IMR-90 (cell line): ENCODE data around the gene KLHL41. TPM values are rescaled to one million over a fixed set of nuclear protein-coding genes. Genes with fewer than 3 reads are reported as not detected.

Experiments used
- ATAC-seq: fragments of 200-7000 bp; cut with Tn5 transposase; 2 replicates; pipeline ENCODE4 v1.9.1; 2020; ENCODE audit warnings: low read depth, mild to moderate bottlenecking, moderate library complexity
- BruUV-seq: library from RNA; stranded (reverse); fragments of 400-500 nt; replicated peaks from 2 replicates; lab custom pipeline; 2021; lab: Mats Ljungman, UMichigan
- CTCF ChIA-PET: fragments of 300-600 bp; formaldehyde crosslinking; extraction: SDS; loops from one replicate; lab custom pipeline; 2021; ENCODE audit warnings: antibody characterized with exemption; lab: Yijun Ruan, JAX
- POLR2A ChIA-PET: fragments of 300-600 bp; sonication (Branson Sonifier 250); formaldehyde crosslinking; loops from one replicate; lab custom pipeline; 2022; ENCODE audit warnings: antibody characterized with exemption; ENCODE audit not compliant: unreplicated experiment; lab: Charles Lee
- DNase-seq: peaks from one replicate; pipeline ENCODE4 v3.0.0; 2013
- H2AFZ ChIP-seq: replicated peaks from 2 replicates; pipeline ENCODE3; 2013; ENCODE audit warnings: low read length, mild to moderate bottlenecking; ENCODE audit not compliant: poor library complexity
- H2AK5ac ChIP-seq: 2 replicates; pipeline ENCODE4 v1.6.1; 2013; ENCODE audit warnings: low read depth, low read length, inconsistent platforms
- H2AK9ac ChIP-seq: replicated peaks from 2 replicates; pipeline ENCODE3; 2013; ENCODE audit warnings: mild to moderate bottlenecking, low read depth, low read length, moderate library complexity; ENCODE audit not compliant: poor library complexity
- H2BK120ac ChIP-seq: 2 replicates; pipeline ENCODE4 v1.6.1; 2013; ENCODE audit warnings: low read depth, low read length, inconsistent platforms
- H2BK15ac ChIP-seq: 3 replicates; pipeline ENCODE4 v1.6.1; 2013; ENCODE audit warnings: low read depth, low read length, inconsistent platforms
- H2BK20ac ChIP-seq: 2 replicates; pipeline ENCODE4 v1.6.1; 2013; ENCODE audit warnings: low read depth, mild to moderate bottlenecking, inconsistent platforms, low read length, moderate library complexity
- H2BK5ac ChIP-seq: 2 replicates; pipeline ENCODE4 v1.6.1; 2013; ENCODE audit warnings: mild to moderate bottlenecking, low read depth, low read length, inconsistent platforms; ENCODE audit not compliant: poor library complexity, severe bottlenecking
- H3K14ac ChIP-seq: replicated peaks from 2 replicates; pipeline ENCODE4 v1.6.1; 2013; ENCODE audit warnings: low read depth, low read length, inconsistent platforms
- H3K18ac ChIP-seq: 2 replicates; pipeline ENCODE4 v1.6.1; 2013; ENCODE audit warnings: low read depth, low read length, control low read depth
- H3K23ac ChIP-seq: 2 replicates; pipeline ENCODE4 v1.6.1; 2013; ENCODE audit warnings: low read depth, low read length, inconsistent platforms
- H3K27ac ChIP-seq: 2 replicates; pipeline ENCODE4 v1.5.1; 2013; ENCODE audit warnings: mild to moderate bottlenecking, control low read depth, low read length; ENCODE audit not compliant: insufficient read depth
- H3K27me3 ChIP-seq: 2 replicates; pipeline ENCODE4 v1.6.1; 2013; ENCODE audit warnings: low read length; ENCODE audit not compliant: control insufficient read depth, insufficient read depth
- H3K36me3 ChIP-seq: 2 replicates; pipeline ENCODE4 v1.6.1; 2013; ENCODE audit warnings: low read length, mixed read lengths; ENCODE audit not compliant: control insufficient read depth, insufficient read depth
- H3K4ac ChIP-seq: 2 replicates; pipeline ENCODE4 v1.6.1; 2013; ENCODE audit warnings: low read depth, low read length, inconsistent platforms
- H3K4me1 ChIP-seq: 2 replicates; pipeline ENCODE4 v1.6.1; 2013; ENCODE audit warnings: low read length, mixed read lengths; ENCODE audit not compliant: control insufficient read depth, insufficient read depth
- H3K4me2 ChIP-seq: 2 replicates; pipeline ENCODE4 v1.6.1; 2013; ENCODE audit warnings: low read depth, mild to moderate bottlenecking, control low read depth, low read length, moderate library complexity
- H3K4me3 ChIP-seq: 2 replicates; pipeline ENCODE4 v1.5.1; 2013; ENCODE audit warnings: low read depth, mild to moderate bottlenecking, control low read depth, low read length, moderate library complexity; ENCODE audit not compliant: insufficient read depth
- H3K56ac ChIP-seq: 2 replicates; pipeline ENCODE4 v1.6.1; 2013; ENCODE audit warnings: low read length, inconsistent platforms; ENCODE audit not compliant: insufficient read depth; ENCODE audit errors: extremely low read depth
- H3K79me1 ChIP-seq, 2 experiments: 2 replicates each; pipeline ENCODE4 v1.6.1; 2013; ENCODE audit warnings: low read length in 2 of 2, inconsistent platforms in 1 of 2, low read depth in 1 of 2
- H3K9ac ChIP-seq: 2 replicates; pipeline ENCODE4 v1.6.1; 2013; ENCODE audit warnings: low read depth, low read length, control low read depth
- H3K9me1 ChIP-seq: 2 replicates; pipeline ENCODE4 v1.6.1; 2013; ENCODE audit warnings: low read length, inconsistent platforms; ENCODE audit not compliant: insufficient read depth
- H3K9me3 ChIP-seq: 2 replicates; pipeline ENCODE4 v1.6.1; 2013; ENCODE audit warnings: low read length; ENCODE audit not compliant: control insufficient read depth, insufficient read depth
- H4K20me1 ChIP-seq: 2 replicates; pipeline ENCODE4 v1.6.1; 2013; ENCODE audit warnings: low read length, inconsistent platforms; ENCODE audit not compliant: insufficient read depth
- H4K5ac ChIP-seq: 2 replicates; pipeline ENCODE4 v1.6.1; 2013; ENCODE audit warnings: mild to moderate bottlenecking, low read depth, low read length, control low read depth
- H4K8ac ChIP-seq, 2 experiments: 2 replicates each; pipeline ENCODE4 v1.6.1; 2013; ENCODE audit warnings: low read depth in 2 of 2, low read length in 2 of 2, control low read depth in 1 of 2, inconsistent platforms in 1 of 2
- H4K91ac ChIP-seq: 2 replicates; pipeline ENCODE4 v1.6.1; 2013; ENCODE audit warnings: low read depth, low read length, inconsistent platforms; ENCODE audit not compliant: insufficient read depth
- BHLHE40 ChIP-seq: fragments of 150-350 bp; IDR thresholded peaks from 2 replicates; pipeline ENCODE4 v1.6.1; 2016; ENCODE audit warnings: mild to moderate bottlenecking, low read depth, low read length
- POLR2A ChIP-seq: IDR thresholded peaks from 2 replicates; pipeline ENCODE4 v1.6.1; 2012; ENCODE audit warnings: mild to moderate bottlenecking, low read depth, low read length
- SMC3 ChIP-seq: fragments of 150-350 bp; IDR thresholded peaks from 2 replicates; pipeline ENCODE4 v1.6.1; 2016; ENCODE audit warnings: low read depth, mild to moderate bottlenecking, antibody characterized with exemption, low read length, moderate library complexity
- WGBS, 2 experiments: methylation state at CpG; one replicate each; pipeline versions ENCODE4 v1.1.5 to v1.1.7; 2013; ENCODE audit warnings: missing lambda C conversion rate in 2 of 2; ENCODE audit not compliant: insufficient read length in 1 of 2; ENCODE audit errors: extremely low coverage in 2 of 2; 5-methylcytosine and 5-hydroxymethylcytosine counted together
- dilution Hi-C: fragments of 300-500 bp; cut with HindIII; formaldehyde crosslinking; loops from one replicate; pipeline ENCODE4 v1.14.3; 2018; ENCODE audit warnings: low sequenced_read_pairs; ENCODE audit not compliant: unreplicated experiment
- in situ Hi-C: fragments of 300-500 bp; cut with MboI; formaldehyde crosslinking; loops from 3 replicates; pipeline ENCODE4 v1.14.3; 2019; ENCODE audit warnings: low sequenced_read_pairs, inconsistent platforms, mixed read lengths
- intact Hi-C: fragments of 100-400 bp; cut with micrococcal nuclease; formaldehyde crosslinking; loops from 2 replicates; pipeline ENCODE4 v1.10.0; 2022
- polyA plus RNA-seq, 3 experiments: library from polyadenylated mRNA; depleted of rRNA; stranded (reverse); fragments of >200 nt; gene quantifications; 2 replicates each; pipeline ENCODE4 v1.2.3, GENCODE V29; 2012; ENCODE audit warnings: low replicate concordance in 1 of 3
- total RNA-seq: library from RNA; depleted of rRNA; stranded (reverse); fragments of >200 nt; gene quantifications from 2 replicates; pipeline ENCODE4 v1.2.3, GENCODE V29; 2012

The KLHL41 gene
- total and polyA plus RNA-seq, 2 of the 4 experiments (the other 2 are of a cell fraction): 0.10 to 0.18 TPM

GRCh38 chr2:169523681-169524080 lies 14.2 kb downstream of the KLHL41 start:
- no peak overlapping the region for H3K9ac ChIP-seq
- no peak overlapping the region for H2BK120ac ChIP-seq
- H2AK5ac ChIP-seq: no peak overlapping the region
- H2BK15ac ChIP-seq: no peak overlapping the region
- no peaks in the 10 kb centered on the region for H3K36me3 ChIP-seq
- in situ Hi-C loops (no loop called here), intact Hi-C loops (loop anchor here (10.0 kb wide), 1 partner anchor 509 kb away; no protein-coding TSS in a partner anchor), dilution Hi-C loops (no loop called here)
- no peak overlapping the region for H3K23ac ChIP-seq
- no peak overlapping the region for H3K18ac ChIP-seq
- no peaks in the 10 kb centered on the region for H3K79me1 ChIP-seq
- no peak overlapping the region for H2BK5ac ChIP-seq
- ATAC-seq (no peak), DNase-seq (no peak)
- H4K91ac ChIP-seq: no peak overlapping the region
- H3K4me2 ChIP-seq: no peak overlapping the region
- H3K27me3 ChIP-seq: no peaks in the 10 kb centered on the region
- CTCF ChIA-PET: interaction anchor here (0.6 to 0.8 kb wide), 2 partner anchors 11 to 49 kb away, joined by 3 to 4 read pairs; no protein-coding TSS in a partner anchor
- no peaks in the 10 kb centered on the region for H3K4me1 ChIP-seq
- no CpG with 5 or more reads among the region's 5 CpGs for WGBS, 2 experiments
- H3K56ac ChIP-seq: no peak overlapping the region
- no peaks in the 10 kb centered on the region for H4K20me1 ChIP-seq
- TF ChIP-seq SMC3 (no peak), POLR2A (no peak), BHLHE40 (no peak)
- no peak overlapping the region for H2BK20ac ChIP-seq
- H4K8ac ChIP-seq: no peak overlapping the region
- no peak overlapping the region for H3K4ac ChIP-seq
- H3K9me1 ChIP-seq: no peaks in the 10 kb centered on the region
- H3K4me3 ChIP-seq: no peak overlapping the region
- H3K9me3 ChIP-seq: no peaks in the 10 kb centered on the region
- H4K5ac ChIP-seq: no peak overlapping the region
- POLR2A ChIA-PET: no interaction called here
- H3K27ac ChIP-seq: no peak overlapping the region
- H2AK9ac ChIP-seq: no peak overlapping the region
- H2AFZ ChIP-seq: no peak overlapping the region
- no peak overlapping the region for H3K14ac ChIP-seq
- no TSS peak for BruUV-seq
